Muscle layer of colon (tissue), 2 donors: ENCODE data around the gene GPATCH1.
"Not testable (repeated sequence)": the region's sequence is repeated elsewhere in the genome, so short reads cannot be mapped to it uniquely, and the experiment has no call there.

ENCODE experiments used
- H3K27ac ChIP-seq: one replicate; pipeline ENCODE4 v1.7.0; 2013; ENCODE audit warnings: low read depth, mild to moderate bottlenecking, low read length, moderate library complexity
- H3K27me3 ChIP-seq, 2 donors: one replicate each; pipeline ENCODE4 v1.7.0; 2013; ENCODE audit warnings: low read length in 2 of 2, mild to moderate bottlenecking in 2 of 2; ENCODE audit not compliant: insufficient read depth in 2 of 2, control insufficient read depth in 1 of 2
- H3K36me3 ChIP-seq: one replicate; pipeline ENCODE4 v1.7.0; 2013; ENCODE audit warnings: mild to moderate bottlenecking, low read length; ENCODE audit not compliant: insufficient read depth
- H3K4me1 ChIP-seq: one replicate; pipeline ENCODE4 v1.7.0; 2013; ENCODE audit warnings: mild to moderate bottlenecking, low read length; ENCODE audit not compliant: insufficient read depth
- H3K4me3 ChIP-seq, 2 donors: one replicate each; pipeline ENCODE4 v1.7.0; 2013; ENCODE audit warnings: low read length in 2 of 2, low read depth in 1 of 2, mild to moderate bottlenecking in 1 of 2, moderate library complexity in 1 of 2
- H3K9ac ChIP-seq: one replicate; pipeline ENCODE4 v1.7.0; 2013; ENCODE audit warnings: low read length
- H3K9me3 ChIP-seq: one replicate; pipeline ENCODE4 v1.7.0; 2013; ENCODE audit warnings: mild to moderate bottlenecking, low read length
- donor health status: abdominal sarcoma.
- donor health status: Adenocarcinoma of cecum.

GPATCH1 gene

DNA sequence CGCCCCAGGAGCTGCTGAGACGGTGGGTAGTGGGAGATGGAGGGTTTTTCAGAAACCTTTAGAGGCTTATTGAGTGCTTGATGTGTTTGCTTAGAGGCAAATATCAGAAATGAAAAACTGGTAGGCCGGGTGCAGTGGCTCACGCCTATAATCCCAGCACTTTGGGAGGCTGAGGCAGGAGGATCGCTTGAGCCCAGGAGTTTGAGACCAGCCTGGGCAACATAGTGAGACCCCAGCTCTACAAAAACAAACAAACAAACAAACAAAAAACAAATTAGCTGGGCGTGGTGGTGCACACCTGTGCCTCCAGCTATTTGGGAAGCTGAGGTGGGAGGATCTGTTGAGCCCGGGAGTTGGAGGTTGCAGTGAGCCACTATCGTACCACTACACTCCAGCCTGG, 45.7 kb downstream of the GPATCH1 start:
- not testable (repeated sequence) for H3K4me1 ChIP-seq, H3K27ac ChIP-seq, H3K4me3 ChIP-seq, H3K9me3 ChIP-seq, H3K27me3 ChIP-seq, H3K9ac ChIP-seq
- peaks cover 31% of the 10 kb centered on the region for H3K36me3 ChIP-seq

DNA sequence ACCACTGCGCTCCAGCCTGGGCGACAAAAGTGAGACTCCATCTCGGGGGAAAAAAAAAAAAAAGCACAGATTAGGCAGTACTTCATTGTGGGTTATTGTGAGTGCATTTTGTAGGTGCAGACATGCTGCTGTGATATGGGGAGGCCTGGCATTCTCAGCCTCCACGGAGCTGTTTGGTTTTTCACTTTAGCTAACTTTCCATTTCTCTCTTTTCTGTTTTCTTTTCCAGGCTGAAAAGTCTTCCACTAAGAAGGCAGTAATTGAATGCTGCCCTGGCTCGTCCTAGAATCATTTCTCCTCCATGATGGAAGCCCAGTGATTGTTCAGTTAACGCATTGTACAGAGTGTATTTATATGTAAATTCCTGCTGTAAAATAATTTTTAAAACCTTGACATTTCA, 48.9 kb downstream of the GPATCH1 start:
- Histone ChIP-seq H3K36me3 (peaks cover 25% of the 10 kb centered on the region), H3K9me3 (no peaks in the 10 kb centered on the region), H3K27me3 (peaks cover 0 to 5% of the 10 kb centered on the region in 2 donors), H3K4me1 (peaks cover 5% of the 10 kb centered on the region), H3K9ac (no peak overlapping the region), H3K4me3 (no peak overlapping the region), H3K27ac (no peak overlapping the region)

DNA sequence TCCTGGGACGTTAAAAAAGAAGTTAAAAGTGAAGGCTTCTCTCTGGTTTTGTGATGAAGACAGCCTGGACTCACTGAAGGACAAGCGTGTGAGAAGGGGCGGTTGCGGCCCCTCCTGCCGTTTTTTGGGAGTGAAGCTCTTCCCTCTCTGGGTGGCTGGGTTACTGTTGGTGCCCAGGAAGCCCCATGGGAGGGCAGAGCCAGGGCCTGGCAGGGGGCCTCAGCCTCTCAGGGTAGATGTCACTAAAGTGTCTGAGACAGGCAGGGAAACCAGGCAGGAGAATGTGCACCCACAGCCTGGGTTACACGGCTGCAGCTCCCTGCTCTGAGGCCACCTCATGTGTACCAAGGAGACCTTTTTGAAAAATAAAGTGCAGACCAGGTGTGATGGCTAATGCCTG, 49.5 kb downstream of the GPATCH1 start:
- Histone ChIP-seq H3K27me3 (peaks cover 4 to 5% of the 10 kb centered on the region in 2 donors), H3K9ac (no peak overlapping the region), H3K36me3 (peaks cover 20% of the 10 kb centered on the region), H3K4me3 (no peak overlapping the region), H3K9me3 (no peaks in the 10 kb centered on the region), H3K4me1 (peaks cover 5% of the 10 kb centered on the region), H3K27ac (no peak overlapping the region)

DNA sequence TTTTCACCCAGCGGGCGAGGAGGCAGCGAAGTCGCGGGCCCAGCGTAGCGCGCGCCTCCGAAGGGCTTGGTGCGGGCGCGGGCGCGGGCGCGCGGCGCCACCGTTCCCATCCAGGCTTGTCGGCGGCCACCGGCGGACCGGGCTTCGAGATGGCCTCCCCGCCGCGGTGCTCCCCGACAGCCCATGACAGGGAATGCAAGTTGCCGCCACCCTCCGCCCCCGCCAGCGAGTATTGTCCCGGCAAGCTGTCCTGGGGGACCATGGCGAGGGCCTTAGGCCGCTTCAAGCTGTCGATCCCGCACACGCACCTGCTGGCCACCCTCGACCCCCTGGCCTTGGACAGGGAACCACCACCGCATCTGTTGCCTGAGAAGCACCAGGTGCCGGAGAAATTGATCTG, 51.0 kb downstream of the GPATCH1 start, which contains the start of gene WDR88:
TSS of gene WDR88 (plus strand) at position 94 of the 400 bp plus-strand sequence. CDS start at position 150, 56 bp downstream.
- Histone ChIP-seq H3K27me3 (peaks cover 4 to 5% of the 10 kb centered on the region in 2 donors), H3K4me1 (peaks cover 5% of the 10 kb centered on the region), H3K9ac (no peak within 1 kb of the TSS), H3K36me3 (peaks cover 6% of the 10 kb centered on the region), H3K9me3 (no peaks in the 10 kb centered on the region), H3K27ac (no peak within 1 kb of the TSS), H3K4me3 (no peak within 1 kb of the TSS)

DNA sequence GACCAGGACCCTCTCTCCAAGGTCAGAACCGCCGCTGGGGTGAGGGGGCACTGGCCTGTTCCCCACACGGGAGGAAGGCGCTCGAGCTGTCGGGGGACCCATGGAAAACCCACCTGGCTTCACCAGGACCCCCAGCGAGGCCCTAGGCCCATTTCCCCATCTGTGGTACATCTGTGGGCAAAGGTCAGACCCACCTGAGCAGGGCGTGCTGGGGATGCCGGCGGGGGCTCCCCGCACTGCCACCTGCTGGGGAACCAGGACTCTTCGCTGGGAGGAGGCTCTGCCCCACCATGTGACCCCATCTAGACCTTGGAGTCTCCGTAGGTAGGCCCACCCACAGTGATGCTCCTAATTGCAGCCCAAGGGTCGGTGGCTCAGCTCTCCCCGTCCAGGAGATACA, 51.4 kb downstream of the GPATCH1 start:
- no peak overlapping the region for H3K4me3 ChIP-seq
- peaks cover 6% of the 10 kb centered on the region for H3K36me3 ChIP-seq
- no peaks in the 10 kb centered on the region for H3K9me3 ChIP-seq
- no peak overlapping the region for H3K9ac ChIP-seq
- H3K27ac ChIP-seq: no peak overlapping the region
- peaks cover 4 to 5% of the 10 kb centered on the region in 2 donors for H3K27me3 ChIP-seq
- H3K4me1 ChIP-seq: peaks cover 5% of the 10 kb centered on the region

DNA sequence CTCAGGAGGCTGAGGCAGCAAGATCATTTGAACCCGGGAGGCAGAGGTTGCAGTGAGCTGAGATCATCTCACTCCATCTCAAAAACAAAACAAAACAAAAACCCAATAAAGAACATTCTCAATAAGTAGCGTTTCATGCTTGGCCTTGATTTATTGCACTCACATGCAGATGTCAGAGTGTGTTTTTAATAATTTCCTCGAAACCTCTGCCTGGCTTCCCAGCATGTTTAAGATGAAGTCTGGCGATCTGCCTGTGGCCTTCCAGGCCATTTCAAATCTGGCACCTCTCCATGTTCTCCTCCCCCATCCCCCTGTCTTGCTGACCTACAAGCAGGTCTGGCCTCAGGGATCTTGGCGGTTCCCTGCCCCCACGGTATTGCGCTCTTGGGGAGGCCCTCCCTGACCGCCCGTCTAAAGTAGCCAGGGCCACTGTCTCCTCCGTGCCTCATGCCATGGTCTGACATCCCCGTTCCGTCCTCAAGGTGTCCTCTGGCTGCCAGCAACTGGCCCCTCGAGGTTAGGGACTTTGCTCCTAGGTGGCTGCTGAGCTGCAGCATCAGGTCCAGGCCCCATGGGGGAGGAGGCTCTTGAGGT, 52.6 kb downstream of the GPATCH1 start:
- Histone ChIP-seq H3K9ac (no peak overlapping the region), H3K4me3 (no peak overlapping the region), H3K4me1 (peaks cover 5% of the 10 kb centered on the region), H3K9me3 (no peaks in the 10 kb centered on the region), H3K27me3 (peaks cover 4 to 5% of the 10 kb centered on the region in 2 donors), H3K36me3 (peaks cover 6% of the 10 kb centered on the region), H3K27ac (no peak overlapping the region)

DNA sequence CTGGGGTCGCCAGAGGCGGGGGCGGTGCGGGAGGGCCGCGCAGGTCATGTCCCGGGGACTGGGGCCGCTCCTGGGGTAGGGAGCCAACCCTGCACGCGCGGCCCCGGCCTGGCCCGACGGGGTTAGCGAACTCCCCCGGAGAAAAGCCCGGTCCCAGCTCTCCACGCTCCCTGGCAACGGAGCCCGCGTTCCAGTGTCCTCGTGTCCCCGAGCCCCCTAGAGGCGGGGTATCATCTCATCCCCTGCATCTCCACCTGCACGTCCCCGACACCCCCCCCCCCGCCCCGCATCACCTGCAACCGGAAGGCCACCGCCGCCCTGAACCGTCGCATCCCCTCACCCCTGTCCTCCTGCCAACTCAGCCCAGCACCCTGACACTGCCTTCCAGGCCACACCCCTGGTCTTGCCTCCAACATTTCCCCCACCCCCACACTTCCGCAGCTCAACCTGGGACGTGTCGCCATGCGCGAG, 53.6 kb downstream of the GPATCH1 start:
- no peak overlapping the region for H3K4me3 ChIP-seq
- no peak overlapping the region for H3K9ac ChIP-seq
- H3K4me1 ChIP-seq: peaks cover 5% of the 10 kb centered on the region
- H3K27me3 ChIP-seq: peaks cover 4 to 5% of the 10 kb centered on the region in 2 donors
- H3K9me3 ChIP-seq: no peaks in the 10 kb centered on the region
- no peak overlapping the region for H3K27ac ChIP-seq
- H3K36me3 ChIP-seq: peaks cover 6% of the 10 kb centered on the region

DNA sequence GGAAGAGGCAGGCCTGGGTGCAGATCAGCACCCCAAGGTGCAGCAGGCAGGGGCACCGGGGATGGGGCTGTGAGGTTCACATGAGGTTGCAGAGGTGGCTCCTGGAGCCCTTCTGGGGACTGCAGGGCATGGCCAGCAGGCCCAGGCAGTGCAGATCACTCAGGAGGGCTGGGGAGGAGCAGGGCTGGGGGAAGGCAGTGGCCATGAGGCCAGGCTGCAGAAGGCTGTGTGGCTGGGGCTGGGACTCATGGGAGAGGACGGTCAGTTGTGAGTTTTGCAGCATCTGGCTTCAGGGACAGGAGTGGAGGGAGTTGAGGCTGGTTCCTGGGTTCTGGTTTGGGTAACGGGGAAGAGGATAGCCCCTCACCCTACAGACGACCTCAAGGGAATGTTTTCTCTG, 58.2 kb downstream of the GPATCH1 start:
- Histone ChIP-seq H3K27ac (no peak overlapping the region), H3K9me3 (no peaks in the 10 kb centered on the region), H3K27me3 (peaks cover 0 to 4% of the 10 kb centered on the region in 2 donors), H3K4me3 (no peak overlapping the region), H3K36me3 (no peaks in the 10 kb centered on the region), H3K4me1 (no peaks in the 10 kb centered on the region), H3K9ac (no peak overlapping the region)

DNA sequence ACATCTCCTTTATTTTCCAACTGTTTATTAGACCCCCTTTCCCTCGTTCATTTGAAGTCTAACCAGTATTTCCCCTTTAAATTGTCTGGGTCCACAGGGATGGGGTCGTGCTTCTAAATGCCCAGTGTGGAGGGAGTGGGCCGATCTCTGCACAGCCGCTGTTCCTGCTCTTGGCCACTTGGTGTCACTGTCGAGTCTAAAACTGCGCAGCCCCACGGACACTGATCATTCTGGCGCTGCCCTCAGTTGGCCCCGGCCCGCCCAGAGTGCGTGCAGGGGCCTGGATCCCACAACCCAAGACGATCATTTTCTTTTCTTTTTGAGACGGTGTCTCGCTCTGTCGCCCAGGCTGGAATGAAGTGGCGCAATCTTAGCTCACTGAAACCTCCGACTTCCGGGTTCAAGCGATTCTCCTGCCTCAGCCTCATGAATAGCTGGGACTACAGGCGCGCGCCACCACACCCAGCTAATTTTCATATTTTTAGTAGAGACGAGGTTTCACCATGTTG, 63.0 kb downstream of the GPATCH1 start:
- Histone ChIP-seq H3K36me3 (no peaks in the 10 kb centered on the region), H3K9me3 (no peaks in the 10 kb centered on the region), H3K27me3 (no peaks in the 10 kb centered on the region), H3K4me1 (no peaks in the 10 kb centered on the region), H3K27ac (no peak overlapping the region), H3K4me3 (no peak overlapping the region), H3K9ac (no peak overlapping the region)

DNA sequence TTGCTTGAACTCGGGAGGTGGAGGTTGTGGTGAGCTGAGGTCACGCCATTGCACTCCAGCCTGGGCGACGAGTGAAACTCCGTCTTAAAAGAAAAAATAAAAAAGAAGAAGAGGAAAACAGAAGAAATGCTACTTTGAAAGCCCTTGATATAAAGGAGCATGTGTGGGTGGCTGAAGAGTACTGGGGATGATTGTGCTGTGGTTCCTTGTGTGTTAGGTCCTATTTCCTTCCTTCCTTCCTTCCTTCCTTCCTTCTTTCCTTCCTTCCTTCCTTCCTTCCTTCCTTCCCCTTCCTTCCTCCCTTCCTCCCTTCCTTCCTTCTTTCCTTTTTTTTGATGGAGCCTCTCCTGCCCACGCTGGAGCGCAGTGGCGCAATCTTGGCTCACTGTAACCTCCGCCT, 65.2 kb downstream of the GPATCH1 start:
- H3K27me3 ChIP-seq: no peaks in the 10 kb centered on the region
- no peak overlapping the region for H3K4me3 ChIP-seq
- no peaks in the 10 kb centered on the region for H3K9me3 ChIP-seq
- H3K27ac ChIP-seq: no peak overlapping the region
- no peaks in the 10 kb centered on the region for H3K4me1 ChIP-seq
- H3K9ac ChIP-seq: no peak overlapping the region
- no peaks in the 10 kb centered on the region for H3K36me3 ChIP-seq

DNA sequence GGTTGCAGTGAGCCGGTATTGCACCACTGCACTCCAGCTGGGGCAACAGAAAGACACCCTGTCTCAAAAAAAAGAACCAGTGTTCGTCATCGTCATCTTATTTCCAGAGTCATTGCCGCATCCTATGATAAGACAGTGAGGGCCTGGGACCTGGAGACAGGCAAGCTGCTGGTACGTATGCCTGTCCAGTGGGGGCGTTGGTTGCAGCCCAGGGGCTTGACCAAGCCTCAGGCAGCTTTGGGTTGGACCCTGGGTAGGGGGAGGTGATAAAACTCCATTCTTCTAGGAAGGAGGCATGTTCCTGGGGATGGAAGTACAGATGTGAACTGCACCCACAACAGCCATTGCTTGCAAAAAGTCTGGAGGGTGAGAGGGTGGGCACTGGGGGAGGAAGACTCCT, 66.6 kb downstream of the GPATCH1 start:
- H3K36me3 ChIP-seq: no peaks in the 10 kb centered on the region
- no peaks in the 10 kb centered on the region for H3K9me3 ChIP-seq
- no peak overlapping the region for H3K9ac ChIP-seq
- no peak overlapping the region for H3K27ac ChIP-seq
- H3K27me3 ChIP-seq: no peaks in the 10 kb centered on the region
- H3K4me1 ChIP-seq: no peaks in the 10 kb centered on the region
- no peak overlapping the region for H3K4me3 ChIP-seq
